Mesothelial cell of epicardium (in vitro differentiated cells): ENCODE measurements around the gene PTPRT. TPM values are rescaled to one million over a fixed set of nuclear protein-coding genes. Genes with fewer than 3 reads are reported as not detected.

Experiments used
- DNase-seq, 2 experiments: peaks; one replicate each; pipeline ENCODE4 v3.0.0; 2021; ENCODE audit warnings: low spot score in 2 of 2; ENCODE audit not compliant: unreplicated experiment in 2 of 2
- H3K27ac Mint-ChIP-seq: 2 replicates; pipeline ENCODE4 v1.8.0; 2021; ENCODE audit warnings: mixed read lengths
- H3K27me3 Mint-ChIP-seq: 2 replicates; pipeline ENCODE4 v1.8.0; 2021; ENCODE audit warnings: low read depth, mixed read lengths
- H3K36me3 Mint-ChIP-seq: 2 replicates; pipeline ENCODE4 v1.8.0; 2021; ENCODE audit warnings: mixed read lengths
- H3K4me1 Mint-ChIP-seq: 2 replicates; pipeline ENCODE4 v1.8.0; 2021; ENCODE audit warnings: mixed read lengths
- H3K4me3 Mint-ChIP-seq: 2 replicates; pipeline ENCODE4 v1.8.0; 2021; ENCODE audit warnings: mild to moderate bottlenecking, moderate library complexity, mixed read lengths
- H3K9me3 Mint-ChIP-seq: 2 replicates; pipeline ENCODE4 v1.8.0; 2021; ENCODE audit warnings: mixed read lengths
- CTCF ChIP-seq: fragments of 200-600 bp; sonication (generic); IDR thresholded peaks from one replicate; pipeline ENCODE4 v1.5.0; 2021; ENCODE audit warnings: antibody characterized with exemption; ENCODE audit not compliant: unreplicated experiment
- total RNA-seq: library from RNA; stranded (reverse); gene quantifications from 3 replicates; pipeline ENCODE4 v1.2.1, GENCODE V29; 2021

Gene PTPRT
- total RNA-seq, 1 donor from 2014 or later, result 0.80 TPM

GRCh38 chr20:42258564-42259302 lies 931.0 kb downstream of the PTPRT start:
- Mint-ChIP-seq H3K27me3 (no peaks in the 10 kb centered on the region), H3K9me3 (peaks cover 10% of the 10 kb centered on the region), H3K4me1 (no peaks in the 10 kb centered on the region), H3K27ac (no peak overlapping the region), H3K36me3 (no peaks in the 10 kb centered on the region), H3K4me3 (no peak overlapping the region)
- DNase-seq, result no peak
- no peak for TF ChIP-seq CTCF

- no peaks in the 10 kb centered on the region for H3K4me1 Mint-ChIP-seq
- no peak overlapping the region for H3K27ac Mint-ChIP-seq
- H3K9me3 Mint-ChIP-seq, result peaks cover 23% of the 10 kb centered on the region
- H3K36me3 Mint-ChIP-seq, result no peaks in the 10 kb centered on the region
- TF ChIP-seq CTCF, result no peak
- no peak for DNase-seq
- no peak overlapping the region for H3K4me3 Mint-ChIP-seq
- H3K27me3 Mint-ChIP-seq, result peaks cover 6% of the 10 kb centered on the region
Observed at GRCh38 chr20:42255821-42256220, 933.9 kb downstream of the PTPRT start.

GRCh38 chr20:42254673-42255072 lies 935.0 kb downstream of the PTPRT start:
- Mint-ChIP-seq H3K9me3 (peaks cover 26% of the 10 kb centered on the region), H3K36me3 (no peaks in the 10 kb centered on the region), H3K27me3 (peaks cover 6% of the 10 kb centered on the region), H3K4me3 (no peak overlapping the region), H3K4me1 (no peaks in the 10 kb centered on the region), H3K27ac (no peak overlapping the region)
- no peak for DNase-seq
- TF ChIP-seq CTCF, result no peak

GRCh38 chr20:42252116-42252515 lies 937.6 kb downstream of the PTPRT start:
- DNase-seq, result no peak
- peaks cover 30% of the 10 kb centered on the region for H3K9me3 Mint-ChIP-seq
- H3K27me3 Mint-ChIP-seq, result peaks cover 6% of the 10 kb centered on the region
- no peak for TF ChIP-seq CTCF
- H3K4me1 Mint-ChIP-seq, result no peaks in the 10 kb centered on the region
- H3K4me3 Mint-ChIP-seq, result no peak overlapping the region
- H3K27ac Mint-ChIP-seq, result no peak overlapping the region
- no peaks in the 10 kb centered on the region for H3K36me3 Mint-ChIP-seq

GRCh38 chr20:42218621-42219374 lies 970.9 kb downstream of the PTPRT start:
- Mint-ChIP-seq H3K36me3 (no peaks in the 10 kb centered on the region), H3K27ac (no peak overlapping the region), H3K9me3 (no peaks in the 10 kb centered on the region), H3K4me1 (no peaks in the 10 kb centered on the region), H3K4me3 (no peak overlapping the region), H3K27me3 (no peaks in the 10 kb centered on the region)
- no peak for TF ChIP-seq CTCF
- no peak for DNase-seq
